Neural cell (in vitro differentiated cells): ENCODE measurements around the gene ZNF672.

ENCODE experiments used
- EP300 ChIP-seq: fragments of 450-650 bp; conservative IDR thresholded peaks from 2 replicates; pipeline ENCODE4 v1.6.1; 2014; ENCODE audit warnings: antibody characterized with exemption, mild to moderate bottlenecking, moderate library complexity; ENCODE audit not compliant: poor library complexity, severe bottlenecking
- POLR2AphosphoS5 ChIP-seq: IDR thresholded peaks from 2 replicates; pipeline ENCODE4 v1.6.1; 2012
- SMC3 ChIP-seq: fragments of 450-650 bp; conservative IDR thresholded peaks from 2 replicates; pipeline ENCODE4 v1.6.1; 2014; ENCODE audit warnings: antibody characterized with exemption, mild to moderate bottlenecking, moderate library complexity; ENCODE audit not compliant: poor library complexity
- TAF1 ChIP-seq: IDR thresholded peaks from 2 replicates; pipeline ENCODE4 v1.6.1; 2012; ENCODE audit warnings: low read depth
- TF ChIP-seq, protein P1 (sequence below): fragments of 450-650 bp; IDR thresholded peaks from 2 replicates; pipeline ENCODE4 v1.5.1; 2014; ENCODE audit warnings: antibody characterized with exemption, mild to moderate bottlenecking, moderate library complexity; ENCODE audit not compliant: poor library complexity, severe bottlenecking

DNA sequence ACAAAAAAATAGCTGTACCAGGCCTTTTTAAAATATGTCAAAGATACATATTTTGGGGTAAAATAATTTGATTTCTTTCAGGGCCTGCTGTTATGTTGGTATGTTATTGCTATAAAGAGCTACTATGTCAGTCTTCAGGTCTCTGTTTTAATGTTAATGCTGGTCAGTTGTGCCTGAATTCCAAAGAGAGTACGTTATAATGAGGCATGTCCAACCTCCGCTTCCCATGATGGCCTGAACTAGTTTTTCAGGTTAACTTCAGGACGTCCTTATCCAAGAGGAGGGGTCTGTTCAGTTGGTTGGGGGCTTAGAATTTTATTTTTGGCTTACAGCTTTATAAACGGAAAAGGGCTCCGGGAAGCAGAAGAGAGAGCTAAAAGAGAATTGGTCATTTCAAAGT is 47.6 kb upstream of the ZNF672 start:
- TF ChIP-seq, protein P1, sequence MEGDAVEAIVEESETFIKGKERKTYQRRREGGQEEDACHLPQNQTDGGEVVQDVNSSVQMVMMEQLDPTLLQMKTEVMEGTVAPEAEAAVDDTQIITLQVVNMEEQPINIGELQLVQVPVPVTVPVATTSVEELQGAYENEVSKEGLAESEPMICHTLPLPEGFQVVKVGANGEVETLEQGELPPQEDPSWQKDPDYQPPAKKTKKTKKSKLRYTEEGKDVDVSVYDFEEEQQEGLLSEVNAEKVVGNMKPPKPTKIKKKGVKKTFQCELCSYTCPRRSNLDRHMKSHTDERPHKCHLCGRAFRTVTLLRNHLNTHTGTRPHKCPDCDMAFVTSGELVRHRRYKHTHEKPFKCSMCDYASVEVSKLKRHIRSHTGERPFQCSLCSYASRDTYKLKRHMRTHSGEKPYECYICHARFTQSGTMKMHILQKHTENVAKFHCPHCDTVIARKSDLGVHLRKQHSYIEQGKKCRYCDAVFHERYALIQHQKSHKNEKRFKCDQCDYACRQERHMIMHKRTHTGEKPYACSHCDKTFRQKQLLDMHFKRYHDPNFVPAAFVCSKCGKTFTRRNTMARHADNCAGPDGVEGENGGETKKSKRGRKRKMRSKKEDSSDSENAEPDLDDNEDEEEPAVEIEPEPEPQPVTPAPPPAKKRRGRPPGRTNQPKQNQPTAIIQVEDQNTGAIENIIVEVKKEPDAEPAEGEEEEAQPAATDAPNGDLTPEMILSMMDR, result no peak
- TF ChIP-seq SMC3 (no peak), POLR2AphosphoS5 (no peak), TAF1 (no peak), EP300 (no peak)
